T follicular helper cell (primary cell): ENCODE results near the gene NKIRAS2.
"Not testable (repeated sequence)": the region's sequence is repeated elsewhere in the genome, so short reads cannot be mapped to it uniquely, and the experiment has no call there.

Experiments used
- DNase-seq: peaks from one replicate; pipeline ENCODE4 v3.0.0-alpha.2; 2020; ENCODE audit warnings: low read depth

Gene NKIRAS2

DNA sequence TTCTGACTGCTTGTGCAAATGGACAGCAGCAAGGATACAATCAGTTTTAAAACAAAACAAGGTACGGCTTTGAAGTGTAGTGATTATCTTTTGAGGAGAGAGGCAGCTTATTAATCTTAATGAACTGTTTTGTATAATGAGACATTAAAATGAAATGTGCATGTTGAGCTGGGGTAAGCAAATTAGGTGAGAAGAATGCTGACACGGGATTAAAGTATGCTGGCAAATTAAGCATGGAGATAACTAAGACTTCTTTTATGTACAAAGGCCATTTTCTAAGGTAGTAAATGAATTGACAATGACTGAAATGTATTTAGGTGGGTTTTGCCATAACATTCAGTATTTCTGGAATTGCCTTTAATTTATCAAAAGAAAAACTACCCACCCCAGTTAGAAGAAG is 21.4 kb upstream of the NKIRAS2 start:
- no peak for DNase-seq

DNA sequence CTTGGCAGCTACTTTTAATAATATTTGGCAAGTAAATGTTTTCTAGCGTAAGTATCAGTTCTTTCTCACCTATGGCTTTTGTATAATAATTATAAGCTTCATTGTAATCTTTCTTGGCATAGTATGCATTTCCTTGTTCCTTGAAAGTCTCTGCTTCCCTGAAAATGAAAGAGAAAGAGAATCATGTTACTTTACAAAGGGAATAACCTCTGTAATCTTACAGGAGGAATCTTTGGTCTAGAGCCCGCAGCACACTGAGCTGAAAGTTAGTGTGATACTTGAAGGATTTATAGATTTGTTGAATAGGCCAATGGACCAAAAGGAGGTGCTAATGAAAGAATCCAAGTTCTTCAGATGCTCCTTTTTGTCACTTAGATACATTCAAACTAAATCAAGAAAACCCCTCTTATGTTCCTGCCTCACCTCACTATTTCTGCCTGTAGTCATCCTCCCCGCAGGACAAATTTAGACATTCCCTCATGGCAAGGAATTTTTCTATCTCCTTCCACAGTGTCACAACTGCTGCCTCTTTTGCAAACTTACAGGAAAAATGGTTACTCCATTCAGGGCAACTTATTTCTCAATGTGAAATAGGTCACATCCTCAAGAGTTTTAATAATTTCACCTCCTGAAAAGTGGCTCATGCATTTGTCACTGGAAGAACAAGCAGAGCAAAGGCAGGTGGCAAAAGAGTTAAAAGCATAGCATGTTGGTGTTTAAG is 19.3 kb upstream of the NKIRAS2 start:
- DNase-seq, result no peak

GRCh38 chr17:42001729-42002128 is 18.2 kb upstream of the NKIRAS2 start:
- DNase-seq, result no peak

GRCh38 chr17:42002175-42002791 is 17.6 kb upstream of the NKIRAS2 start:
- no peak for DNase-seq

- no peak for DNase-seq
These were observed 17.0 kb upstream of the NKIRAS2 start for GRCh38 chr17:42002792-42003301.

DNA sequence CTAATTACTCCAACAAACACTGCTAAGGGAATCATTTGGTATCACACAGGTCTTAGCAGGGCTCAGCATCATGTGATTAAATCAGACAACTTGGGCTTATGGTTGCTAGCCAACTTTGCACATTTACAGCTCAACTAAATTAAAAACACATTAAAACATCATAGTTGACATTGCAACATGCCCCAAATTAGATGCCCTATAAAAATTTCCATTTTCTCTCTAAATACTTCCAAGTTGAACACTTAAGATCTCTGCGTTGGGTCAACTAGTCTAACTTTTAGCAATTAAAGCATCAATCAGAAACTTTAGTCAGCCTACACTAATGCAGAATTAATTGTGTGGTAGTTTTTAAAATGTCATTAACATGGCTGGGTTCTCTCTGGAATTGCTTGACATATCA is 14.7 kb upstream of the NKIRAS2 start:
- DNase-seq, result no peak

DNA sequence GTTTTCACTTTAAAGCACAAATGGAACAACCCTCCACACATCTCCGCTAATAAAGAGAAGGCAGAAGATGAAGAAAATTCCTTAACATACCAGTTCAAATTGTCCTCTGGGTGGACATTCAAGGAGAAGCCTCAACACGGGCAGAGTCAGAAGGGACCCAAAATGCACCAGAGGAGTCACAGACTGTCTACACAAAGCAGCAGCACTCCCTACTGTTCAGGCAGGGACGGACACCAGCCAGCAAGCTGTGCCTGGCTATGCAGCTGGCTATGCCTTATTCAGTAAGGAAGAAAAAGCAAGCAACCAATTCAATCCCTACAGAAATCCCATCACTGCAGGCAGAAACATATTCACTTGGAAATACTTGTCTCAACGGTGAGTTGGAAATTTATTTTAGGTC is 10.7 kb upstream of the NKIRAS2 start:
- DNase-seq, result no peak

DNA sequence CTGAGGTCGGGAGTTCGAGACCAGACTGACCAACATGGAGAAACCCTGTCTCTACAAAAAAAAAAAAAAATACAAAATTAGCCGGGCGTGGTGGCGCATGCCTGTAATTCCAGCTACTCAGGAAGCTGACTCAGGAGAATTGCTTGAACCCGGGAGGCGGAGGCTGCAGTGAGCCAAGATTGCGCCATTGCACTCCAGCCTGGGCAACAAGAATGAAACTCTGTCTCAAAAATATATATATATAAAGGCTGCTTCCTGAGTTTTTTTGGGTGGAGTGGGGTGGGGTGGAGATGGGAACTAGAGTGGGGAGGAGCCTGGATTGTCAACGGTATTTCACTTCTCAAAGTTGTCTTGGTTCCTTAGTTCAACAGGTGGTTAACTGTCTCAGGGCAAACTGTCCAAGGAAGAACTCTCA is 9.6 kb upstream of the NKIRAS2 start:
- DNase-seq, result not testable (repeated sequence)

DNA sequence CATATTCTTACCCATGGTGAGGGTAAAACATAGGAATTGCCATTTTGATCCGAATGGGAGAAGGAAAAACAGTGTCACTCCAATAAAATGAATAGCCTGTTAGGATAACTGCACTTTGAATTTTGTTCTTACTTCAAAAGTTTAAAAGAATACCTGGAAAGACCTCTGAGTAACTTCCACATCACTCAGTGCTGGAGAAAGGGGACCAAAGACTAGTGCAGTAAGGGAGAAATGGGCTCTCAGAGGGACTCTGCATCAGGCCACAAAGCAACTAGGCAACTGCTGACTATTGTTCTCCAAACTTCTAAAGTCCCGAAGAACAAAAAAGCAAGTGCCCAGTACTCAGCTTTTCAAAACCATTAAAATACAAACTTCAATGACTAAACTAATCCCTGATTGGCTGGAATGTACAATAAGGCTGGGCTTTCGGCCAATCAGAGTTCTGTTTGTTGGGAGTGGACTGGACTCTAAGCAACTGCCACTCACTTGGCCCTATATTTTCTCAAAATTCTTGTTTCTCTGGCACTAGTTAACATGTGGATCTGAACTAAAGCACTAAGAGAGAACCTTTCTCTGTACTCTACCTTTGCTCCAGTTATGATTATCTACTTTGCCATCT is 8.9 kb upstream of the NKIRAS2 start:
- no peak for DNase-seq

GRCh38 chr17:42012363-42012762 is 7.5 kb upstream of the NKIRAS2 start:
- not testable (repeated sequence) for DNase-seq

DNA sequence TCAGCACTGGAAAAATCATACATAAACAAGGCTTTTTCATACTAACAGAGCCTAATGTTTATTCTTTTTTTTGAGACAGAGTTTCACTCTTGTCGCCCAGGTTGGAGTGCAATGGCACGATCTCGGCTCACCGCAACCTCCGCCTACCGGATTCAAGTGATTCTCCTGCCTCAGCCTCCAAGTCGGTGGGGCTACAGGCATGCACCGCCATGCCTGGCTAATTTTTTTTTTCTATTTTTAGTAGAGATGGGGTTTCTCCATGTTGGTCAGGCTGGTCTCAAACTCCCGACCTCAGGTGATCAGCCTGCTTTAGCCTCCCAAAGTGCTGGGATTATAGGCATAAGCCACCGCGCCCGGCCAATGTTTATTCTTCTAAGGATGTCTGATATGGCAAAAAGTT is 6.2 kb upstream of the NKIRAS2 start:
- not testable (repeated sequence) for DNase-seq

GRCh38 chr17:42016411-42016831 is 3.5 kb upstream of the NKIRAS2 start:
- no peak for DNase-seq

DNA sequence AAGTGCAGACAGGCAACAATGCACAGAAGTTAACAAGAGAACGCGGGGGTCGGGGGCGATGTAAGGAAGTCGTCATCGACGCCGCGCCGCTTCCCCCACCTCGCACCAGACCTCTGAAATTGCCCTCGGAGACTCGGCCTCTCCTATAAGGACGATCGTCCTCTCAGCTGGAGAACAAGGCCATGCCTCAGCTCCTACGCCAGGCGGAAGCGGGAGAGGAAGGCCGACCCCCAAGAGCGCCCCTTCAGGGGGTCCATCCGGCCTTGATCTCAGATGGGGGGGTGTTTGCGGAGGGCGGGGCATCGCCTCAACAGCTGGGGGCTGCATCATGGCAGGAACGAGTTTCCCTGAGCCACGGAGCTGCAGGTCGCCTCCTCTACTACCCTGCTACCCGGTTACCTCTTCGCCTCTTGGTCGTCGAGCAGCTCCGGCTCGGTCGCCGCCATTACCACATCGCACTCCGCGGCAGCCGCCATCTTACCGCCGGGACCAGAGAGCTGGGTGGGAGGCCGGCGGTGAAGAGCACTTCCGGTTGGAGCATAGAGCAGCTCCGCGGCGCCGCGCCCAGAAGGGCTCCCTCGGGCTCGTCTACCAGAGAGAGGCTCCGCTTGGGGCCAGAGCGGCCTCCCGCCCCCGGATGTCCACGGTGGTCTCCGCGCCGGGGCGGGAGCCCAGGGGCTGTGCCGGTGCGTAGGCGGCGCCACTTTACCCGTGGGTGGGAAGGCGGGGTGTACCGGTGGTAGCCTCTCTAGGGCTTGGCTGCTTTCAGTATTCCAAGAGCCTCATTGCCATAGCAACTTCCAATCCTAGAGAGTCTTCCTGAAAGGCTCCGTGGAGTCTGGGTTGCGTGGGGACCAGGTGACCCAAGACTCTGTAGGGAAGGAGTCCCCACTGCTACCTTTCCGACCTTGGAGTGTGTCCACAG is 2.7 kb upstream of the NKIRAS2 start, which contains the start of gene DNAJC7:
TSS of gene DNAJC7 (minus strand) at position 499 of the 925 bp plus-strand sequence. CDS start at position 476, 23 bp downstream.
- peak; percentile 79 for DNase-seq

DNA sequence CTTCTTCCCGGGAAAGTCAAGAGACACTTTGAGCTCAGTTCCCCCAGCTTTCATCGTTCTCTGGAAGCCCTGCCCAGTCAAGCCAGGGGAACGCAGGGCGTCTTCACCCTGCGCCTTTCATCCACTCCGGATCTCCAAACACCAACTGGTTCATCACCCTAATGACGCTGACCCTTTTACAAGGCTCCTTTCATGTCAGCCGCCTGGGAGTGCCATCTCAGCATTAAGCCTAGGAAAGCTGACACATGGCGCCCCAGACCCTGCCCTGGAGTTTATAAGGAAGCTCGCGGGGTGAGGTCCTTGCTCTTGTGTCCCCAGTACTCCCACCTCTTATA is 2.1 kb upstream of the NKIRAS2 start:
- no peak for DNase-seq

GRCh38 chr17:42018339-42018738 is 1.6 kb upstream of the NKIRAS2 start:
- DNase-seq, result no peak

GRCh38 chr17:42018988-42019387 is 902 bp upstream of the NKIRAS2 start:
- DNase-seq, result no peak

DNA sequence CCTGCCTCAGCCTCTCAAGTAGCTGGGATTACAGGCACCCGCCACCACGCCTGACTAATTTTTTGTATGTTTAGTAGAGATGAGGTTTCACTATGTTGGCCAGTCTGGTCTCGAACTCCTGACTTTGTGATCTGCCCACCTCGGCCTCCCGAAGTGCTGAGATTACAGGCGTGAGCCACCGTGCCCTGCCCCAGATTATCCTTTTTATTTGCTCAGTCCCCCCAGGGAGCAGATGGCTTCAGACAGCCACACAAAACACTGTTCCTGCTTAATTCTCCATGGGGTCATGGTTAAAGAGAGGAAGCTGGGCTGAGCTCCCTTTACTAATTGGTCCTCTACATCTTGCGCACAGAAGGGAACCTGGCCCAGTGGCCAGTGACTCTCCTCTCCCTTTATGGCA is 955 bp downstream of the NKIRAS2 start:
- not testable (repeated sequence) for DNase-seq

GRCh38 chr17:42023524-42024349 is 3.8 kb downstream of the NKIRAS2 start:
- no peak for DNase-seq

DNA sequence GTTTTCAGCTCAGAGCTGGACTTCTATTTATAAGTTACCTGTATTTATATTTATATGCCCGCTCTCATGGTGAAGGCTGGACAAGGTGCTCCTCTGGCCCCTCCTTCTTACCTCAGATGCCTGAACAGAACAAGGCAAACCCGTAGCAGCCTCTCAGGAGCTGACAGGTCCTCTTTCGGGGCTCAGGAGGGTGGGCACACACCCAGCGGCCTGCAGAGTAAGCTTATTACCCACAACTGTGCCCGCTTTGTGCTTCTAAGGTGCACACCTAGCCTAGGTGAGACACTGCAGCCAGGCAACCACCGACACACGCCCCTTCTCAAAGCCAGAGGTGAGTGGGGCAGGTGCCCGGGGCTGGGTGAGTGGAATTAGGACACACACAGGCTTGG is 5.3 kb downstream of the NKIRAS2 start:
- no peak for DNase-seq

- no peak for DNase-seq
These were observed 6.0 kb downstream of the NKIRAS2 start for GRCh38 chr17:42025936-42026335.
